GM15510 (cell line): ENCODE measurements around the gene TMCC1.

Source experiments
- POLR2A ChIP-seq: IDR thresholded peaks from 3 replicates; pipeline ENCODE4 v1.6.1; 2011; ENCODE audit warnings: borderline replicate concordance; ENCODE audit not compliant: insufficient read length; ENCODE audit errors: extremely low read depth

TMCC1 gene

GRCh38 chr3:129913618-129914017, 20.1 kb upstream of the TMCC1 start:
- no peak for TF ChIP-seq POLR2A

- no peak for TF ChIP-seq POLR2A
Measured at GRCh38 chr3:129911261-129911861, 17.9 kb upstream of the TMCC1 start.

- no peak for TF ChIP-seq POLR2A
Measured at GRCh38 chr3:129908417-129908816, 14.9 kb upstream of the TMCC1 start.

- no peak for TF ChIP-seq POLR2A
Measured at GRCh38 chr3:129897026-129897425, 3.5 kb upstream of the TMCC1 start.

- peak; percentile 71 for TF ChIP-seq POLR2A
Measured at GRCh38 chr3:129892857-129893580, 492 bp downstream of the TMCC1 start.

- TF ChIP-seq POLR2A = no peak
Measured at GRCh38 chr3:129892486-129892856, 1.0 kb downstream of the TMCC1 start.

GRCh38 chr3:129890891-129891290, 2.6 kb downstream of the TMCC1 start:
- no peak for TF ChIP-seq POLR2A

- TF ChIP-seq POLR2A = no peak
Measured at GRCh38 chr3:129890125-129890524, 3.4 kb downstream of the TMCC1 start.

GRCh38 chr3:129888771-129889170, 4.7 kb downstream of the TMCC1 start:
- no peak for TF ChIP-seq POLR2A

GRCh38 chr3:129881261-129881660, 12.2 kb downstream of the TMCC1 start:
- no peak for TF ChIP-seq POLR2A

GRCh38 chr3:129878355-129878754, 15.2 kb downstream of the TMCC1 start:
- TF ChIP-seq POLR2A = no peak

GRCh38 chr3:129868912-129869311, 24.6 kb downstream of the TMCC1 start:
- TF ChIP-seq POLR2A = no peak

- TF ChIP-seq POLR2A = no peak
Measured at GRCh38 chr3:129867506-129868124, 25.9 kb downstream of the TMCC1 start.

- TF ChIP-seq POLR2A = no peak
Measured at GRCh38 chr3:129865806-129866205, 27.7 kb downstream of the TMCC1 start.

- no peak for TF ChIP-seq POLR2A
Measured at GRCh38 chr3:129864519-129864918, 29.0 kb downstream of the TMCC1 start.

GRCh38 chr3:129859272-129859671, 34.2 kb downstream of the TMCC1 start:
- no peak for TF ChIP-seq POLR2A
